Body of pancreas (tissue), 4 donors: ENCODE results near the gene PTPRQ. TPM values are rescaled to one million over a fixed set of nuclear protein-coding genes. Genes with fewer than 3 reads are reported as not detected.

ENCODE experiments used
- ATAC-seq: fragments of 150-250 bp; one replicate; pipeline ENCODE4 v1.9.1; 2016
- DNase-seq, 4 donors: peaks; one replicate each; pipeline ENCODE4 v3.0.0-alpha.2; 2019
- H3K27ac ChIP-seq, 4 donors: fragments of 200-600 bp; sonication (generic); 1 replicate in 3 of 4; 2 replicates in 1 of 4; pipeline versions ENCODE4 v1.5.1 to v1.6.1; 2016 to 2019; ENCODE audit warnings: mild to moderate bottlenecking in 1 of 4, mixed read lengths in 1 of 4, moderate library complexity in 1 of 4
- H3K27me3 ChIP-seq, 2 donors: fragments of 200-600 bp; sonication (generic); one replicate each; pipeline ENCODE4 v1.6.0; 2016; ENCODE audit warnings: mild to moderate bottlenecking in 1 of 2
- H3K36me3 ChIP-seq, 2 donors: fragments of 200-600 bp; sonication (generic); replicated peaks in 1 of 2; 2 replicates each; pipeline ENCODE4 v1.5.1; 2016; ENCODE audit warnings: low read depth in 2 of 2; ENCODE audit not compliant: insufficient read depth in 1 of 2
- H3K4me1 ChIP-seq: fragments of 200-600 bp; sonication (generic); one replicate; pipeline ENCODE4 v1.6.0; 2016
- H3K4me3 ChIP-seq, 2 donors: fragments of 200-600 bp; sonication (generic); 1 replicate in 1 of 2; 2 replicates in 1 of 2; pipeline ENCODE4 v1.5.1; 2016 to 2019
- H3K9me3 ChIP-seq, 3 donors: fragments of 200-600 bp; sonication (generic); 1 replicate in 2 of 3; 2 replicates in 1 of 3; pipeline ENCODE4 v1.5.1; 2016
- POLR2A ChIP-seq, 3 donors: fragments of 450-650 bp; IDR thresholded peaks; one replicate each; pipeline ENCODE4 v1.6.1; 2016; ENCODE audit warnings: antibody characterized with exemption in 3 of 3, mild to moderate bottlenecking in 2 of 3
- WGBS, 2 donors: methylation state at CpG; one replicate each; pipeline ENCODE4 v1.1.5; 2017; 5-methylcytosine and 5-hydroxymethylcytosine counted together
- intact Hi-C: fragments of 100-400 bp; cut with DNase I; formaldehyde crosslinking; loops from one replicate; pipeline ENCODE4 v1.15.1; 2023
- total RNA-seq, 2 donors: library from RNA; depleted of rRNA; stranded (reverse); fragments of >200 nt; gene quantifications; one replicate each; pipeline ENCODE4 v1.1.0, GENCODE V29; 2016
- TF ChIP-seq, protein P1 (sequence below), 7 experiments: fragments of 450-650 bp in 4 of 7; fragments of 200-600 bp in 3 of 7; sonication (generic) in 3 of 7; IDR thresholded peaks; one replicate each; pipeline ENCODE4 v1.5.1; 2016 to 2019; ENCODE audit warnings: antibody characterized with exemption in 7 of 7

Gene PTPRQ
- total RNA-seq, 2 donors from 2014 or later, result 0.52 to 0.66 TPM

- DNase-seq (no peak), ATAC-seq (no peak)
- H3K9me3 ChIP-seq, result no peaks in the 10 kb centered on the region
- H3K27me3 ChIP-seq, result no peaks in the 10 kb centered on the region
- 52 to 57% methylated on average over 1 of the region's 1 CpG for WGBS, 2 donors
- H3K27ac ChIP-seq, result no peak overlapping the region
- no peak overlapping the region for H3K4me3 ChIP-seq
- TF ChIP-seq, protein P1, sequence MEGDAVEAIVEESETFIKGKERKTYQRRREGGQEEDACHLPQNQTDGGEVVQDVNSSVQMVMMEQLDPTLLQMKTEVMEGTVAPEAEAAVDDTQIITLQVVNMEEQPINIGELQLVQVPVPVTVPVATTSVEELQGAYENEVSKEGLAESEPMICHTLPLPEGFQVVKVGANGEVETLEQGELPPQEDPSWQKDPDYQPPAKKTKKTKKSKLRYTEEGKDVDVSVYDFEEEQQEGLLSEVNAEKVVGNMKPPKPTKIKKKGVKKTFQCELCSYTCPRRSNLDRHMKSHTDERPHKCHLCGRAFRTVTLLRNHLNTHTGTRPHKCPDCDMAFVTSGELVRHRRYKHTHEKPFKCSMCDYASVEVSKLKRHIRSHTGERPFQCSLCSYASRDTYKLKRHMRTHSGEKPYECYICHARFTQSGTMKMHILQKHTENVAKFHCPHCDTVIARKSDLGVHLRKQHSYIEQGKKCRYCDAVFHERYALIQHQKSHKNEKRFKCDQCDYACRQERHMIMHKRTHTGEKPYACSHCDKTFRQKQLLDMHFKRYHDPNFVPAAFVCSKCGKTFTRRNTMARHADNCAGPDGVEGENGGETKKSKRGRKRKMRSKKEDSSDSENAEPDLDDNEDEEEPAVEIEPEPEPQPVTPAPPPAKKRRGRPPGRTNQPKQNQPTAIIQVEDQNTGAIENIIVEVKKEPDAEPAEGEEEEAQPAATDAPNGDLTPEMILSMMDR (IDR thresholded peaks at IDR 0.05), result no peak
- no peak for TF ChIP-seq POLR2A (IDR thresholded peaks at IDR 0.05)
- intact Hi-C loops, result no loop called here
- no peaks in the 10 kb centered on the region for H3K36me3 ChIP-seq
- H3K4me1 ChIP-seq, result no peaks in the 10 kb centered on the region
Observed at GRCh38 chr12:80625051-80625450, 181.0 kb downstream of the PTPRQ start.

DNA sequence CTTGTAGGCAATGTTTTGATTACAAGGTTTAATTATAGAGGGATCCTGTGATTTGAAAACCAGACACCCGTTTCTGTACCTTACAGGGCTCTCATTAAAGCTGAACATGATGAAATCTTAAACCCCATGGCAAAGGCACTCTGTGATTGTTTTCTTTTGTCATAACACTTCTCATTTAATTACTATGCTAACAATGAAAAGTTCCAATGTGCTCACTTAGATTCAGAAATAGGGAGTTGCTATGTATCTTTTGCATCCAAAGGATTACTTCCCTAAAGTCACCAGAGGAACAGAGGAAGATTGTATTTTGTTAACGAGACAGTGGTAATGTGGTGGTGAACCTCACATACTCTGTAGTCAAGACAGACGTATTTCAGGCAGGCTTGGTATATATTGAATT is 181.9 kb downstream of the PTPRQ start:
- WGBS, 2 donors, result 58 to 66% methylated on average over 3 of the region's 3 CpGs
- intact Hi-C loops, result no loop called here

DNA sequence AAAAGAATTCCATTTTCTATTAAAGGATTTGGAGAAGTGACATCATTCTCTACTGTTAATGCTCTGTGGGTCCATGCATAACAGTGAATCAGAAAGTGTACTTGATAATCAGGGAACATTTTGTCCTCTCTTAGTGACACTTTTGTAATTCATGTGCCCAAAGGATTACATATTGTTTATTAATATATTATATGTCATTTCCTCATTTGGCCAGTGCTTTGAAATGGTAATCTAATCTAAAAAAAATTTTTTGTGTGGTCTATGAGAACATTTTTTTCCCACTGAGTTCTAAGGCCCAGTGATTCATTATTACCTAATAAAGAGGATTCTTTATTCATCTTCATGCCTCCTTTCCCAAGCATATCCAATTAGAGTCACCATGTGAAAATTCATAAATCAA is 183.7 kb downstream of the PTPRQ start:
- no peak for TF ChIP-seq POLR2A (IDR thresholded peaks at IDR 0.05)
- TF ChIP-seq, protein P1 (IDR thresholded peaks at IDR 0.05), result no peak
- Histone ChIP-seq H3K9me3 (no peaks in the 10 kb centered on the region), H3K36me3 (no peaks in the 10 kb centered on the region), H3K27ac (peak overlapping the region in 1 of 4 donors; percentile 58), H3K4me1 (no peaks in the 10 kb centered on the region), H3K4me3 (no peak overlapping the region), H3K27me3 (no peaks in the 10 kb centered on the region)
- ATAC-seq, result peak; percentile 90
- intact Hi-C loops, result no loop called here
- no peak for DNase-seq

More for the DNA sequence above, 181.9 kb downstream of the PTPRQ start:
- no peaks in the 10 kb centered on the region for H3K4me1 ChIP-seq
- TF ChIP-seq, protein P1 (IDR thresholded peaks at IDR 0.05), result no peak
- TF ChIP-seq POLR2A (IDR thresholded peaks at IDR 0.05), result no peak
- no peaks in the 10 kb centered on the region for H3K9me3 ChIP-seq
- H3K27me3 ChIP-seq, result no peaks in the 10 kb centered on the region
- H3K36me3 ChIP-seq, result no peaks in the 10 kb centered on the region
- ATAC-seq, result no peak
- no peak for DNase-seq
- no peak overlapping the region for H3K4me3 ChIP-seq
- no peak overlapping the region for H3K27ac ChIP-seq

- Histone ChIP-seq H3K4me3 (no peak overlapping the region), H3K9me3 (no peaks in the 10 kb centered on the region), H3K4me1 (no peaks in the 10 kb centered on the region), H3K27me3 (no peaks in the 10 kb centered on the region), H3K27ac (no peak overlapping the region), H3K36me3 (no peaks in the 10 kb centered on the region)
- DNase-seq (peak; percentile 11 to 44 (median 17)), ATAC-seq (no peak)
- intact Hi-C loops, result no loop called here
- TF ChIP-seq, protein P1 (IDR thresholded peaks at IDR 0.05), result peak in 1 of 7 experiments; percentile 24
- no peak for TF ChIP-seq POLR2A (IDR thresholded peaks at IDR 0.05)
- WGBS, 2 donors, result 23 to 33% methylated on average over 4 of the region's 4 CpGs
Observed at GRCh38 chr12:80632835-80633234, 188.8 kb downstream of the PTPRQ start.

- WGBS, 2 donors, result 51 to 54% methylated on average over 6 of the region's 6 CpGs
- no peaks in the 10 kb centered on the region for H3K36me3 ChIP-seq
- TF ChIP-seq, protein P1 (IDR thresholded peaks at IDR 0.05), result no peak
- no peak for TF ChIP-seq POLR2A (IDR thresholded peaks at IDR 0.05)
- no peak overlapping the region for H3K4me3 ChIP-seq
- ATAC-seq (no peak), DNase-seq (no peak)
- intact Hi-C loops, result no loop called here
- H3K9me3 ChIP-seq, result no peaks in the 10 kb centered on the region
- H3K27ac ChIP-seq, result no peak overlapping the region
- no peaks in the 10 kb centered on the region for H3K27me3 ChIP-seq
- no peaks in the 10 kb centered on the region for H3K4me1 ChIP-seq
Observed at GRCh38 chr12:80634903-80635302, 190.9 kb downstream of the PTPRQ start.
